HG02588 (cell line): Measurements from ENCODE around the gene PER3.
"Not testable (repeated sequence)": the region's sequence is repeated elsewhere in the genome, so short reads cannot be mapped to it uniquely, and the experiment has no call there.

Source experiments
- ATAC-seq: cut with Tn5 transposase; IDR thresholded peaks from one replicate; pipeline ENCODE4 v1.9.1; 2021; ENCODE audit warnings: mild to moderate bottlenecking, moderate library complexity; ENCODE audit not compliant: unreplicated experiment

Gene PER3

GRCh38 chr1:7778133-7778628, 5.9 kb upstream of the PER3 start:
- ATAC-seq = no peak

GRCh38 chr1:7780976-7781375, 3.1 kb upstream of the PER3 start:
- no peak for ATAC-seq

- no peak for ATAC-seq
Measured at GRCh38 chr1:7781501-7781900, 2.6 kb upstream of the PER3 start.

- ATAC-seq = no peak
Measured at GRCh38 chr1:7781923-7782495, 2.1 kb upstream of the PER3 start.

GRCh38 chr1:7783178-7783711, 846 bp upstream of the PER3 start:
- ATAC-seq = no peak

DNA sequence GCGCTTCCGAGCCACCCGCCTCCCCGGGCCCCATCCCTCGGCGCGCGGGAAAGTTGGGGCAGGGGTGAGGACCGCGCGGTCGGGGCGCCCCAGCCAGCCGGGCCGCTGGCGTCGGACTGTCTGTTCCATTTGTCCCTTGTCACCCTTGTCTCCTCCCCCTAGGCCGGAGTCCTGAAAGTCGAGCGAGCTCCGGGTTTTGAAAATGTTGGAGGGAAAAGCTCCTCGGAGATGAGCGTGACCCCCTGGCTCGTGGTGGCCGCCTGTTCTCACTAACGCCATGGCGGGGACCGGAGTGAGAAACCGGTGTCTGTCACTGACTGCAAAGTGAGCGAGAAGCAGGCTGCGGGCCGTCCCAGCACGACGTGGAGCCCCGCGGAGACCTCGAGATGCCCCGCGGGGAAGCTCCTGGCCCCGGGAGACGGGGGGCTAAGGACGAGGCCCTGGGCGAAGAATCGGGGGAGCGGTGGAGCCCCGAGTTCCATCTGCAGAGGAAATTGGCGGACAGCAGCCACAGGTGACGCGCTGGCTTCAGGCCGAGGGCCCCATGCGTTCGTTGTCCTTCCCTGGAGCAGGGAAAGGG, 491 bp downstream of the PER3 start:
- no peak for ATAC-seq

- ATAC-seq = no peak
Measured at GRCh38 chr1:7785108-7785507, 1.0 kb downstream of the PER3 start.

DNA sequence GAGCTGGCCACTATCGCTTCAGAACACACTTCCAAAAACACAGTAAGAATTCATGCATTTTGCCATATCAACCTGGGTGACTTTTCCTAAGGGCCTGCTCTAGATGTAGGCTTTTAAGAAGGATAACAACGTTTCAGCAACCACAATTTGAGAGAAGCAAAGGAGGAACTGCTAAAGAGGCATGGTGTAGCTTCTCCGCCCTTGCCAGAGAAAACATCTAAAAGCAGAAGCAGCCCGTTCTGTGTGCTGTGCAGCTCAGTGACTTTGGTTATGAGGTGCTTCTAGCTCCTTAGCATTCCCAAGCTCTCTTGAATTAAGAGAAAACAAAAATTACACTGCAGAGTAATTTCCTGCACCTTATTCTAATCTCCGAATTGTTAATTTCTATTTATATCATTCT, 2.7 kb downstream of the PER3 start:
- no peak for ATAC-seq

- no peak for ATAC-seq
Measured at GRCh38 chr1:7789828-7790227, 5.7 kb downstream of the PER3 start.

- not testable (repeated sequence) for ATAC-seq
Measured at GRCh38 chr1:7791027-7791426, 6.9 kb downstream of the PER3 start.

GRCh38 chr1:7795406-7795805, 11.3 kb downstream of the PER3 start:
- no peak for ATAC-seq

DNA sequence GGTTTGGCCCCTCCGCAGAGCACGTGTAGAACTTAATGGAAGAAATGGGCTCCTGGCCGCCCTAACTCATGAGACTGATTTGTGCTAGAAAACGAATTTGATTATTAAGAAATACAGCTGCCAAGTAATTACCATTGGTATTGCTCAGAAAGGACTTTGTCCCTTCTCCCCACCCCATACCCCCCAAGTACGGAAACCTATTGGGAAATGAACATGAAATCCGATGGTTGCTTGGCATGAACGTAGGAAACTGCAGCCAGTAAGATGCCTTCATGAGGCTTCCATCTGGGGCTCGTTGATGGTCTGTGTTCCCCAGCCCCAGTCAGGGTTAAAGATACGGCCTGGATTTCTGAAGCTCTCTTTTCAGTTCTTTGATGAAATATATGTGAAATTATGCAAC, 21.4 kb downstream of the PER3 start:
- ATAC-seq = no peak

DNA sequence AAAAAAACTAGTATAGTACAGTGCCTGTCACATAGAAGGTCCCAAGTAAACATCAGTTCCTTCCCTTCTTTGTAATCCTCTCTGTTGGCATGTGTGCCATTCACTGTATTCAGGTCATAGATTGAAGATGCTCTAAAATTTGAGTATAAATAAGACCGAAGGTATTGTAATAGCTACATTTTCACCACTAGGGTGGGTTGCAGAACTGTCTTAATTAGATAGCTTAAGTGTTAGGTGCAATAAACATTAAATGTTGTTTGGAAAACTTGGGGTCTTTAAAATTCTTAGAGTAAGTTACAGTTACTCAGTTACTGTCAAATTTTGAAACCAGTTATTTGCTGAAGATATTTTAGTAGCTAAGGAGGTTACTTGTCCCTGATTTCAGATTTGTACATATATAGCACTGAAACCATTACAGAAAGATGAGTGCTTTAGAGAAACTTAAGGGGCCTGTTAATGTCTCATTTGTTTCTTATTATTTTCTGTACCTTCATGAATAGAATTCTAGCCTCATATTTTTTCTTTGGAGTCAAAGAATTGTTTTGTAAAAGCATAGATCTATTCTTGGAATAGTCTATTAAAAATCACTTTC, 24.3 kb downstream of the PER3 start:
- ATAC-seq = no peak

GRCh38 chr1:7809742-7810141, 25.7 kb downstream of the PER3 start:
- ATAC-seq = no peak

DNA sequence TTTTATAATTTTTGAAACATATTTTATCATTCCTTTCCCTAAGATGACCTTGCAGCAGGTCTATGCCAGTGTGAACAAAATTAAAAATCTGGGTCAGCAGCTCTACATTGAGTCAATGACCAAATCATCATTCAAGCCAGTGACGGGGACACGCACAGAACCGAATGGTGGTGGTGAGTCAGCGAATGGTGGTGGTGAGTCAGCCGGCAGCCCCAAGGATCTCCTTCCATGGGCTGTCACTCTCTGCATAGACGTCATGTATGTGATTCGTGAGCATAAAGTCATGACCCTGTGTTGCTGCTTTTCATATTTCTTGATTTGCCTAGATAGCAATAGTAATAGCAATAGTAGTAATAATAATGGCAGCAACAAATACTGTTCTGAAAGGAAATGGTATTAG, 26.3 kb downstream of the PER3 start:
- ATAC-seq = no peak

DNA sequence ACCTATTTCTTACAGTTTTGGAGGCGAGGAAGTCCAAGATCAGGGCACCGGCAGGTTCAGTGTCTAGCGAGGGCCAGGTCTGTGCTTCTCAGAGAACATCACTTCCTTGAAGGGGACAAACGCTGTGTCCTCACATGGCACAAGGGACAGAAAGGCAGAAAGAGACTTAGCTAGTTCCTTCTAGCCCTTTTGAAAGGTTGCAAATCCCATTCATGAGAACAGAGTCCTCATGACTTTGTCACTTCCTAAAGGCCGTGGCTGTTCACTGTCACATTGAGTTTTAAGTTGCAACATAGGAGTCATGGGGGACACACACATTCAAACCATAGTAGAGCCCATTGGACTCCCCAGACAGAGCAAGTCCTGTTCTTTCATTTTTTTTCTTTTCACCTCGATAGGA, 27.4 kb downstream of the PER3 start:
- ATAC-seq = no peak

DNA sequence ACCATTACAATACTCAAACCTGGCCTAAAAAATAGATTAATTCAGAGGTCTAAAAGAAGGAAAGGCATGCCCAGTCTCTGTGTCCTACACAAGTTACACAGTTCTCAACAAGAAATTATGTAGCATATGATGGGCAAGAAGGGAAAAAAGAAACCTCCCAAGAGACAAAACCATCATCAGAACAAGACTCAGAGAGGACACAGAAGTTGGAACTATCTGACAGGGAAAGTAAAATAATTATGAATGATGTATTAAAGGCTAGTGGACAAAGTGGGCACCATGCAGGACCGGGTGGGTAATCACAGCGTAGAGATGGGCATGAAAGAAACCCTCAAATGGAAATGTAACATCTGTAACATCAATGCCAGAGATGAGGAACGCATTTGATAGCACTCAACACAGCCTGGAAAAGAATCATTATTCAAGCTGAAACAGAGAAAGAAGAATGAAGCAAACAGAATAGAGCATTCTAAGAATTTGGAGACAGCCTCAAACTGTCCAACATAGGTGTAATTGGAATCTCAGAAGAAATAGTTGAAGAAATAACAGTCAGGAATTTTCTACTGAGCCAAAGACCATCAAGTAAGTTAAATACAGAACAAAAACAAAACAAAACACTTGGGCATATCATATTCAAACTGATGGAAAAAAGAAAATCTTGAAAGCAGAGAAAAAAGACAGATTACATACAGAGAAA, 29.7 kb downstream of the PER3 start:
- ATAC-seq = no peak

GRCh38 chr1:7821282-7821681, 37.2 kb downstream of the PER3 start:
- ATAC-seq = no peak

DNA sequence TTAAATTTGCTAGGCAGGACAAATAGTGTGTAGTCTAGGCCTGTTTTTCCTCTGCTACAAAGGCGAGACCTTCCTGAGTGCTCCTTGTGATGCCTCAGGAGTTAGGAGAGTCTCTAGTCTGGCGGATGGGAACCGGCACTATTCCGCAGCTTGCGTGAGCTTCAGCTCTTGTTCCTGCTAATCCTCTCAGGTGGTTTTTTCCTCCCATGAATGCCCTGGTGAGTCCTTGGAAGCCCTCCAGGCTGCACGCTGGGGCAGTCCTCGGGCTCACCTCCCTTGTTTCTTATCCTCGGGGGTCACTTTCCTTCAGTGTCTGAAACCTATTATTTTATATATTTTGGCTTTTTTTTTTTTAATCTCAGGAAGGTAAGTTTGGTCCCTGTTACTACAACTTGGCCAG, 40.6 kb downstream of the PER3 start:
- ATAC-seq = no peak

GRCh38 chr1:7826363-7826762, 42.3 kb downstream of the PER3 start:
- no peak for ATAC-seq

- no peak for ATAC-seq
Measured at GRCh38 chr1:7827126-7827955, 43.2 kb downstream of the PER3 start.
